Thyroid gland (tissue), 4 donors: ENCODE results near the gene FLT3. TPM values are rescaled to one million over a fixed set of nuclear protein-coding genes. Genes with fewer than 3 reads are reported as not detected.

Source experiments
- DNase-seq, 2 donors: peaks; one replicate each; pipeline ENCODE4 v3.0.0-alpha.2; 2019
- H3K27ac ChIP-seq, 3 donors: fragments of 200-600 bp; sonication (generic); 1 replicate in 2 of 3; 2 replicates in 1 of 3; pipeline ENCODE4 v1.5.1; 2016 to 2019; ENCODE audit warnings: mild to moderate bottlenecking in 1 of 3, moderate library complexity in 1 of 3
- H3K27me3 ChIP-seq: fragments of 200-600 bp; sonication (generic); one replicate; pipeline ENCODE4 v1.5.1; 2019
- H3K36me3 ChIP-seq, 2 donors: fragments of 200-600 bp; sonication (generic); one replicate each; pipeline ENCODE4 v1.5.1; 2016 to 2019
- H3K4me1 ChIP-seq, 2 donors: fragments of 200-600 bp; sonication (generic); one replicate each; pipeline ENCODE4 v1.5.1; 2017 to 2019
- H3K4me3 ChIP-seq, 3 donors: fragments of 200-600 bp; sonication (generic); replicated peaks in 1 of 3; 1 replicate in 2 of 3; 2 replicates in 1 of 3; pipeline ENCODE4 v1.5.1; 2016; ENCODE audit warnings: mild to moderate bottlenecking in 1 of 3
- H3K9me3 ChIP-seq: fragments of 200-600 bp; sonication (generic); one replicate; pipeline ENCODE4 v1.5.1; 2017
- POLR2A ChIP-seq, 2 donors: fragments of 450-650 bp; IDR thresholded peaks; one replicate each; pipeline ENCODE4 v1.6.1; 2017; ENCODE audit warnings: antibody characterized with exemption in 2 of 2, mild to moderate bottlenecking in 2 of 2, moderate library complexity in 1 of 2
- WGBS, 2 donors: methylation state at CpG; one replicate each; pipeline ENCODE4 v1.1.5; 2017; 5-methylcytosine and 5-hydroxymethylcytosine counted together
- intact Hi-C: fragments of 100-400 bp; cut with DNase I; formaldehyde crosslinking; loops from one replicate; pipeline ENCODE4 v1.15.1; 2023
- total RNA-seq, 4 donors: library from RNA; depleted of rRNA; stranded (reverse); fragments of >200 nt; gene quantifications; one replicate each; pipeline ENCODE4 v1.2.3, GENCODE V29; 2016
- TF ChIP-seq, protein P1 (sequence below), 6 experiments: fragments of 200-600 bp in 3 of 6; fragments of 450-650 bp in 3 of 6; sonication (generic) in 3 of 6; IDR thresholded peaks; one replicate each; pipeline ENCODE4 v1.5.1; 2016 to 2019; ENCODE audit warnings: antibody characterized with exemption in 6 of 6, mild to moderate bottlenecking in 2 of 6, inconsistent platforms in 1 of 6, moderate library complexity in 1 of 6

Gene FLT3
- total RNA-seq, 4 donors from 2014 or later = 0.11 to 1.2 (median 0.68) TPM

DNA sequence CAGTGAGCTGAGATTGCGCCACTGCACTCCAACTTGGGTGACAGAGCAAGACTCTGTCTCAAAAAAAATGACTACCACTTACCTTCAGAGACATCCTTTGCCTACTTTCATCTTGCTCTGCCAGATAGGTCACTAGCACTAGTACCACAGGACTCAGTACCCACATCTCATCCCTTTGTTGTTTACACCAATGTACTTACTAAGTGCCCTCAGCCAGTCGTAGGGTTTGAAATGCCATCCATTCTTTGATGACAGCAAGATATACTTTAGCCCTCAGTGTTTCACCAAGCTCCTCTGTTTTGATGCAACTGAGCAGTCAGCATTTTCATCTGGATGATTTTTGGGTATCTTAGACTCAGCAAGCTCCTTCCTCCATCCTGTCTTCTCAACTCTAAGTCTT, 118.0 kb downstream of the FLT3 start:
- peaks cover 0 to 18% of the 10 kb centered on the region in 2 donors for H3K4me1 ChIP-seq
- WGBS, 2 donors = 45 to 49% methylated on average over 2 of the region's 2 CpGs
- DNase-seq = no peak
- peaks cover 35% of the 10 kb centered on the region for H3K27me3 ChIP-seq
- no peak for TF ChIP-seq POLR2A (IDR thresholded peaks at IDR 0.05)
- TF ChIP-seq, protein P1, sequence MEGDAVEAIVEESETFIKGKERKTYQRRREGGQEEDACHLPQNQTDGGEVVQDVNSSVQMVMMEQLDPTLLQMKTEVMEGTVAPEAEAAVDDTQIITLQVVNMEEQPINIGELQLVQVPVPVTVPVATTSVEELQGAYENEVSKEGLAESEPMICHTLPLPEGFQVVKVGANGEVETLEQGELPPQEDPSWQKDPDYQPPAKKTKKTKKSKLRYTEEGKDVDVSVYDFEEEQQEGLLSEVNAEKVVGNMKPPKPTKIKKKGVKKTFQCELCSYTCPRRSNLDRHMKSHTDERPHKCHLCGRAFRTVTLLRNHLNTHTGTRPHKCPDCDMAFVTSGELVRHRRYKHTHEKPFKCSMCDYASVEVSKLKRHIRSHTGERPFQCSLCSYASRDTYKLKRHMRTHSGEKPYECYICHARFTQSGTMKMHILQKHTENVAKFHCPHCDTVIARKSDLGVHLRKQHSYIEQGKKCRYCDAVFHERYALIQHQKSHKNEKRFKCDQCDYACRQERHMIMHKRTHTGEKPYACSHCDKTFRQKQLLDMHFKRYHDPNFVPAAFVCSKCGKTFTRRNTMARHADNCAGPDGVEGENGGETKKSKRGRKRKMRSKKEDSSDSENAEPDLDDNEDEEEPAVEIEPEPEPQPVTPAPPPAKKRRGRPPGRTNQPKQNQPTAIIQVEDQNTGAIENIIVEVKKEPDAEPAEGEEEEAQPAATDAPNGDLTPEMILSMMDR (IDR thresholded peaks at IDR 0.05) = no peak
- intact Hi-C loops = loop anchor here (5.0 to 10.0 kb wide), 3 partner anchors 150 to 998 kb away; no protein-coding TSS in a partner anchor
- no peaks in the 10 kb centered on the region for H3K9me3 ChIP-seq
- H3K27ac ChIP-seq = no peak overlapping the region
- H3K4me3 ChIP-seq = no peak overlapping the region
- no peaks in the 10 kb centered on the region for H3K36me3 ChIP-seq

DNA sequence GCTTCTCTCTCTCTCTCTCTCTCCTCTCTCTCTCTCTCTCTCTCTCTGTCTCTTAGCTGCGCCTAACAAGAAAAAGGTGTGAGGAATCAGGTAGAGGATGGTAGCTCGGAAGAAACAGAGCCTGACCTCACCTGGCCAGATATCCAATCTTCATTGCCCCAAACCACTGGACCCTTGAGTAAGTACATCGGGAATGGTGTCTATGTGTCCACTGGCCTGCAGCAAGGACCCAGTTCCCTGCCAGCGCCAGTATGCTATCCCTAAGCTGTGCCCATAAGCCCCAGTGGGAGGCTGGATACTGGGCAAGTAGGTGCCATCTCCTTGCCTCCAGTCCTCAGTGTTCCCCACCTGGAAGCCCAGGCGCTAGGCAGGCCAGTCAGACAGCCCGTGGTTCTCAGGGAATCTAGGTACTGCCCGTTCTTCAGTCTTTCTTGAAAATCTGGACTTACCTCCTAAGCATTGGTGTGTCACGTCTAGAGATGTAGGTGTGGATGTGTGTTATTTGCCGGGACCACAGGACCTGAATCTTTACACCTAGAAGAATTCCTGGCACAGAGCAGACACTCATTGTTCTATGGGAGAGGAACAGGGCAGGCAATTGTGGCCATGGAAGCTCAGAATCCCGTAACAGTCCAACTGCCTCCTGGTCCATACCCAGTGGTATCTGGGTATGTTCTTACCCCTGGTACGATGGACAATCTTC, 119.2 kb downstream of the FLT3 start:
- WGBS, 2 donors = 14 to 19% methylated on average over 11 of the region's 11 CpGs
- no peaks in the 10 kb centered on the region for H3K36me3 ChIP-seq
- intact Hi-C loops = loop anchor here (5.0 to 10.0 kb wide), 3 partner anchors 149 to 996 kb away; no protein-coding TSS in a partner anchor
- no peak overlapping the region for H3K4me3 ChIP-seq
- H3K4me1 ChIP-seq = peaks cover 0 to 18% of the 10 kb centered on the region in 2 donors
- TF ChIP-seq POLR2A (IDR thresholded peaks at IDR 0.05) = no peak
- TF ChIP-seq, protein P1 (IDR thresholded peaks at IDR 0.05) = no peak
- DNase-seq = no peak
- H3K27me3 ChIP-seq = peaks cover 39% of the 10 kb centered on the region
- no peak overlapping the region for H3K27ac ChIP-seq
- H3K9me3 ChIP-seq = no peaks in the 10 kb centered on the region

DNA sequence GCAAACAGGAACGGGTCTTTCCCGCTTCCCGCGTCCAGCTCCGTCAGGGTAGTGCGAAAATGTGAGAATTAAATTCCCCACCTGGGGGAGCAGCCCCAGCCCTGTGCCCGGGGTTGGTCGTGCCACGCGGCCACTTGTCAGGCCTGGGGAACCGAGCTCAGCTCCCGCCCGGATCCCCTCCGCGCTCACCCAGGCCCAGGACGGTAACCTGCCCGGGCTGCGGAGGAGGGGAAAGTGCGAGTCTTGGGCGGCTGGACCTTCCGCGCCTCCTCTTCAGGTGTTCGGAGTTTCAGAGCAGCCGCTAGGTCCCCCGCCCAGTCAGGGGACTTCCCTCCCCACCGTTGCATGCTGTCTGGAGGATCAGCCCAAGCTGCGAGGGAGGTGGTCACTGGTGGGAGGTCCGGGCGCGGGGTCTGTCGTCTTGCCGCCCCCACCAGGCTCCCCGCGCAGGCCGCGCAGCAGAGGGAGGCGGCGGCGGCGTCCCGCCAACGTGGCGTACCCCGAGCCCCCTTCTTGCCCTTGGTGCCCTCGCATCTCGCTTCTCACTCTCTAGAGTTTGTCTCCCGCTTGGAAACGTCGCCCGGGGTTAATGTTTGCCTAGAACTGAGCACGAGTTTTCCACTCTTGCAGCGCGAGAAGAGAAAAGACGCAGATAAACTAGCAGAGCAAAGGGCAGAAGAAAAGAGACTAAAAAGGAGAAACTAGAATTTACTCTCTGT, 119.9 kb downstream of the FLT3 start:
- Histone ChIP-seq H3K4me3 (no peak overlapping the region), H3K4me1 (peaks cover 0 to 18% of the 10 kb centered on the region in 2 donors), H3K27ac (no peak overlapping the region), H3K36me3 (no peaks in the 10 kb centered on the region), H3K9me3 (no peaks in the 10 kb centered on the region), H3K27me3 (peaks cover 39% of the 10 kb centered on the region)
- no peak for DNase-seq
- TF ChIP-seq, protein P1 (IDR thresholded peaks at IDR 0.05) = no peak
- TF ChIP-seq POLR2A (IDR thresholded peaks at IDR 0.05) = no peak
- intact Hi-C loops = loop anchor here (5.0 to 10.0 kb wide), 3 partner anchors 148 to 996 kb away; no protein-coding TSS in a partner anchor
- WGBS, 2 donors = 5 to 7% methylated on average over 13 to 46 of the region's 54 CpGs

DNA sequence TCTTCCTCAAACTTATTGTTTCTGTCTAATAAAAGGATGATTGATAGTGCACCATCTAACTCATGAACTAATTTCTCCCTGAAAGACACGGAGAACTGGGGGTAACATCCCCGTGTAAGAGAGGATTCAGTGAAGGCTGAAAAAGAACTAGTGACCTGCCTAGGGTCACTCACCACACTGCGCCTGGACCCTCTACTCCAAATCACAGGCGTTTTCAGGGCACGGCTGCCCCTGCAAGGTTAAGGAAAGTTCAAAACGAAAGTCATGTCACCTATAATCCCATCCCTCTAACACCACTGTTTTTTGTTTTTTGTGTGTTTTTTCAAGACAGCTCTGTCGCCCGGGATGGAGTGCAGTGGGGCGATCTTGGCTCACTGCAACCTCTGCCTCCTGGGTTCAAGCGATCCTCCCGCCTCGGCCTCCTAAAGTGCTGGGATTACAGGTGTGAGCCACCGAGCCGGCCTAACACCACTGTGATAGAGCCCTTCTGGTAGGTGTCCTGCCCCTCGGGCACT, 120.6 kb downstream of the FLT3 start:
- Histone ChIP-seq H3K27me3 (peaks cover 39% of the 10 kb centered on the region), H3K4me3 (no peak overlapping the region)

More for the DNA sequence above, 120.6 kb downstream of the FLT3 start:
- H3K4me1 ChIP-seq = peaks cover 0 to 18% of the 10 kb centered on the region in 2 donors
- H3K36me3 ChIP-seq = no peaks in the 10 kb centered on the region
- H3K9me3 ChIP-seq = no peaks in the 10 kb centered on the region
- no peak overlapping the region for H3K27ac ChIP-seq
- 7 to 11% methylated on average over 14 of the region's 15 CpGs for WGBS, 2 donors
- no peak for TF ChIP-seq POLR2A (IDR thresholded peaks at IDR 0.05)
- TF ChIP-seq, protein P1 (IDR thresholded peaks at IDR 0.05) = no peak
- DNase-seq = no peak
- intact Hi-C loops = loop anchor here (5.0 to 10.0 kb wide), 3 partner anchors 148 to 995 kb away; no protein-coding TSS in a partner anchor
